Mesothelial cell of epicardium (in vitro differentiated cells): Measurements from ENCODE around the gene NXPH4. TPM values are rescaled to one million over a fixed set of nuclear protein-coding genes. Genes with fewer than 3 reads are reported as not detected.

Experiments
- DNase-seq, 2 experiments: peaks; one replicate each; pipeline ENCODE4 v3.0.0; 2021; ENCODE audit warnings: low spot score in 2 of 2; ENCODE audit not compliant: unreplicated experiment in 2 of 2
- H3K27ac Mint-ChIP-seq: 2 replicates; pipeline ENCODE4 v1.8.0; 2021; ENCODE audit warnings: mixed read lengths
- H3K27me3 Mint-ChIP-seq: 2 replicates; pipeline ENCODE4 v1.8.0; 2021; ENCODE audit warnings: low read depth, mixed read lengths
- H3K36me3 Mint-ChIP-seq: 2 replicates; pipeline ENCODE4 v1.8.0; 2021; ENCODE audit warnings: mixed read lengths
- H3K4me1 Mint-ChIP-seq: 2 replicates; pipeline ENCODE4 v1.8.0; 2021; ENCODE audit warnings: mixed read lengths
- H3K4me3 Mint-ChIP-seq: 2 replicates; pipeline ENCODE4 v1.8.0; 2021; ENCODE audit warnings: mild to moderate bottlenecking, moderate library complexity, mixed read lengths
- H3K9me3 Mint-ChIP-seq: 2 replicates; pipeline ENCODE4 v1.8.0; 2021; ENCODE audit warnings: mixed read lengths
- CTCF ChIP-seq: fragments of 200-600 bp; sonication (generic); IDR thresholded peaks from one replicate; pipeline ENCODE4 v1.5.0; 2021; ENCODE audit warnings: antibody characterized with exemption; ENCODE audit not compliant: unreplicated experiment
- total RNA-seq: library from RNA; stranded (reverse); gene quantifications from 3 replicates; pipeline ENCODE4 v1.2.1, GENCODE V29; 2021

The NXPH4 gene
- total RNA-seq, 1 donor from 2014 or later: 3.8 TPM

- Mint-ChIP-seq H3K27me3 (peaks cover 87% of the 10 kb centered on the region), H3K4me1 (peaks cover 62% of the 10 kb centered on the region), H3K4me3 (no peak overlapping the region), H3K27ac (no peak overlapping the region), H3K36me3 (no peaks in the 10 kb centered on the region), H3K9me3 (no peaks in the 10 kb centered on the region)
- DNase-seq: no peak
- no peak for TF ChIP-seq CTCF
These were observed 4.2 kb downstream of the NXPH4 start for GRCh38 chr12:57220770-57221168.

- TF ChIP-seq CTCF: no peak
- no peaks in the 10 kb centered on the region for H3K9me3 Mint-ChIP-seq
- H3K4me1 Mint-ChIP-seq: peaks cover 62% of the 10 kb centered on the region
- H3K27me3 Mint-ChIP-seq: peaks cover 88% of the 10 kb centered on the region
- H3K36me3 Mint-ChIP-seq: no peaks in the 10 kb centered on the region
- no peak for DNase-seq
- H3K27ac Mint-ChIP-seq: no peak overlapping the region
- H3K4me3 Mint-ChIP-seq: no peak overlapping the region
These were observed 4.7 kb downstream of the NXPH4 start for GRCh38 chr12:57221169-57221917.

- peaks cover 65% of the 10 kb centered on the region for H3K4me1 Mint-ChIP-seq
These were observed 5.9 kb downstream of the NXPH4 start for GRCh38 chr12:57222286-57223190.

GRCh38 chr12:57223191-57224165, 6.9 kb downstream of the NXPH4 start:
- Mint-ChIP-seq H3K27me3 (peaks cover 87% of the 10 kb centered on the region), H3K4me1 (peaks cover 60% of the 10 kb centered on the region), H3K36me3 (no peaks in the 10 kb centered on the region), H3K4me3 (no peak overlapping the region), H3K9me3 (no peaks in the 10 kb centered on the region), H3K27ac (no peak overlapping the region)
- no peak for TF ChIP-seq CTCF
- DNase-seq: no peak

More at GRCh38 chr12:57222286-57223190, 5.9 kb downstream of the NXPH4 start:
- Mint-ChIP-seq H3K4me3 (no peak overlapping the region), H3K36me3 (no peaks in the 10 kb centered on the region), H3K27me3 (peaks cover 92% of the 10 kb centered on the region), H3K9me3 (no peaks in the 10 kb centered on the region), H3K27ac (no peak overlapping the region)
- no peak for DNase-seq
- no peak for TF ChIP-seq CTCF
